ENCODE data around the gene MOV10L1. TPM values are rescaled to one million over a fixed set of nuclear protein-coding genes. Genes with fewer than 3 reads are reported as not detected.

The MOV10L1 gene
- total RNA-seq, 1 experiment from 2014 or later, result not detected

- CTCF ChIA-PET, result interaction anchor here (0.7 kb wide), 1 partner anchor 145 kb away, joined by 3 read pairs; no protein-coding TSS in a partner anchor
- no peak for TF ChIP-seq CTCF (conservative IDR thresholded peaks at IDR 0.05; ENCODE audit: low read depth, low read length)
- TF ChIP-seq EZH2 (IDR thresholded peaks at IDR 0.05; ENCODE audit: borderline replicate concordance, low read depth, low read length, poor library complexity, severe bottlenecking), result no peak
- no peak overlapping the region for H3K27ac ChIP-seq (ENCODE audit: low read depth, low read length, poor library complexity, severe bottlenecking)
- H3K9me3 ChIP-seq (ENCODE audit: low read depth, low read length, poor library complexity, severe bottlenecking), result no peaks in the 10 kb centered on the region
- H3K4me3 ChIP-seq (ENCODE audit: low read depth, low read length, poor library complexity, severe bottlenecking), result no peak overlapping the region
- DNase-seq (ENCODE audit: low spot score), result no peak
- POLR2A ChIA-PET (ENCODE audit: low non-redundant PET), result no interaction called here
- H3K36me3 ChIP-seq (ENCODE audit: insufficient read depth, low read length, poor library complexity, severe bottlenecking), result no peaks in the 10 kb centered on the region
- no peaks in the 10 kb centered on the region for H3K4me1 ChIP-seq (ENCODE audit: insufficient read depth, low read length, poor library complexity, severe bottlenecking)
- no peaks in the 10 kb centered on the region for H3K27me3 ChIP-seq (replicated peaks; ENCODE audit: insufficient read depth, low read depth, low read length, poor library complexity)
- intact Hi-C loops (cut with micrococcal nuclease; ENCODE audit: unreplicated experiment), result no loop called here
- no TSS peak for BruUV-seq (replicated peaks)
Observed at GRCh38 chr22:50081426-50082196, 8.2 kb upstream of the MOV10L1 start.

- H3K4me1 ChIP-seq (ENCODE audit: insufficient read depth, low read length, poor library complexity, severe bottlenecking), result no peaks in the 10 kb centered on the region
- TF ChIP-seq EZH2 (IDR thresholded peaks at IDR 0.05; ENCODE audit: borderline replicate concordance, low read depth, low read length, poor library complexity, severe bottlenecking), result no peak
- TF ChIP-seq CTCF (conservative IDR thresholded peaks at IDR 0.05; ENCODE audit: low read depth, low read length), result no peak
- intact Hi-C loops (cut with micrococcal nuclease; ENCODE audit: unreplicated experiment), result no loop called here
- no peak for DNase-seq (ENCODE audit: low spot score)
- no peak overlapping the region for H3K27ac ChIP-seq (ENCODE audit: low read depth, low read length, poor library complexity, severe bottlenecking)
- BruUV-seq (replicated peaks), result no TSS peak
- no peaks in the 10 kb centered on the region for H3K27me3 ChIP-seq (replicated peaks; ENCODE audit: insufficient read depth, low read depth, low read length, poor library complexity)
- ChIA-PET CTCF (no interaction called here), POLR2A (ENCODE audit: low non-redundant PET) (no interaction called here)
- H3K36me3 ChIP-seq (ENCODE audit: insufficient read depth, low read length, poor library complexity, severe bottlenecking), result no peaks in the 10 kb centered on the region
- H3K4me3 ChIP-seq (ENCODE audit: low read depth, low read length, poor library complexity, severe bottlenecking), result no peak overlapping the region
- no peaks in the 10 kb centered on the region for H3K9me3 ChIP-seq (ENCODE audit: low read depth, low read length, poor library complexity, severe bottlenecking)
Observed at GRCh38 chr22:50082197-50082715, 7.5 kb upstream of the MOV10L1 start.

GRCh38 chr22:50082961-50083461 lies 6.8 kb upstream of the MOV10L1 start:
- no peaks in the 10 kb centered on the region for H3K9me3 ChIP-seq (ENCODE audit: low read depth, low read length, poor library complexity, severe bottlenecking)
- H3K36me3 ChIP-seq (ENCODE audit: insufficient read depth, low read length, poor library complexity, severe bottlenecking), result no peaks in the 10 kb centered on the region
- intact Hi-C loops (cut with micrococcal nuclease; ENCODE audit: unreplicated experiment), result no loop called here
- no peaks in the 10 kb centered on the region for H3K27me3 ChIP-seq (replicated peaks; ENCODE audit: insufficient read depth, low read depth, low read length, poor library complexity)
- TF ChIP-seq EZH2 (IDR thresholded peaks at IDR 0.05; ENCODE audit: borderline replicate concordance, low read depth, low read length, poor library complexity, severe bottlenecking) (no peak), CTCF (conservative IDR thresholded peaks at IDR 0.05; ENCODE audit: low read depth, low read length) (no peak)
- no peak overlapping the region for H3K4me3 ChIP-seq (ENCODE audit: low read depth, low read length, poor library complexity, severe bottlenecking)
- ChIA-PET CTCF (no interaction called here), POLR2A (ENCODE audit: low non-redundant PET) (no interaction called here)
- H3K27ac ChIP-seq (ENCODE audit: low read depth, low read length, poor library complexity, severe bottlenecking), result no peak overlapping the region
- BruUV-seq (replicated peaks), result no TSS peak
- H3K4me1 ChIP-seq (ENCODE audit: insufficient read depth, low read length, poor library complexity, severe bottlenecking), result no peaks in the 10 kb centered on the region
- no peak for DNase-seq (ENCODE audit: low spot score)
